ENCODE data around the gene CACNA1C. TPM values are rescaled to one million over a fixed set of nuclear protein-coding genes. Genes with fewer than 3 reads are reported as not detected.

Gene CACNA1C
- total RNA-seq, 1 donor from 2014 or later, result 1.6 TPM

GRCh38 chr12:2402073-2402579 is 349.3 kb downstream of the CACNA1C start:
- Mint-ChIP-seq H3K27ac (ENCODE audit: unreplicated experiment) (no peak overlapping the region), H3K36me3 (ENCODE audit: low read depth) (no peaks in the 10 kb centered on the region), H3K27me3 (ENCODE audit: low read depth) (no peaks in the 10 kb centered on the region), H3K9me3 (no peaks in the 10 kb centered on the region), H3K4me3 (no peak overlapping the region), H3K4me1 (peaks cover 12% of the 10 kb centered on the region)
- TF ChIP-seq, protein P1, sequence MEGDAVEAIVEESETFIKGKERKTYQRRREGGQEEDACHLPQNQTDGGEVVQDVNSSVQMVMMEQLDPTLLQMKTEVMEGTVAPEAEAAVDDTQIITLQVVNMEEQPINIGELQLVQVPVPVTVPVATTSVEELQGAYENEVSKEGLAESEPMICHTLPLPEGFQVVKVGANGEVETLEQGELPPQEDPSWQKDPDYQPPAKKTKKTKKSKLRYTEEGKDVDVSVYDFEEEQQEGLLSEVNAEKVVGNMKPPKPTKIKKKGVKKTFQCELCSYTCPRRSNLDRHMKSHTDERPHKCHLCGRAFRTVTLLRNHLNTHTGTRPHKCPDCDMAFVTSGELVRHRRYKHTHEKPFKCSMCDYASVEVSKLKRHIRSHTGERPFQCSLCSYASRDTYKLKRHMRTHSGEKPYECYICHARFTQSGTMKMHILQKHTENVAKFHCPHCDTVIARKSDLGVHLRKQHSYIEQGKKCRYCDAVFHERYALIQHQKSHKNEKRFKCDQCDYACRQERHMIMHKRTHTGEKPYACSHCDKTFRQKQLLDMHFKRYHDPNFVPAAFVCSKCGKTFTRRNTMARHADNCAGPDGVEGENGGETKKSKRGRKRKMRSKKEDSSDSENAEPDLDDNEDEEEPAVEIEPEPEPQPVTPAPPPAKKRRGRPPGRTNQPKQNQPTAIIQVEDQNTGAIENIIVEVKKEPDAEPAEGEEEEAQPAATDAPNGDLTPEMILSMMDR (conservative IDR thresholded peaks at IDR 0.05), result no peak
- DNase-seq (ENCODE audit: low read depth, low spot score), result no peak

DNA sequence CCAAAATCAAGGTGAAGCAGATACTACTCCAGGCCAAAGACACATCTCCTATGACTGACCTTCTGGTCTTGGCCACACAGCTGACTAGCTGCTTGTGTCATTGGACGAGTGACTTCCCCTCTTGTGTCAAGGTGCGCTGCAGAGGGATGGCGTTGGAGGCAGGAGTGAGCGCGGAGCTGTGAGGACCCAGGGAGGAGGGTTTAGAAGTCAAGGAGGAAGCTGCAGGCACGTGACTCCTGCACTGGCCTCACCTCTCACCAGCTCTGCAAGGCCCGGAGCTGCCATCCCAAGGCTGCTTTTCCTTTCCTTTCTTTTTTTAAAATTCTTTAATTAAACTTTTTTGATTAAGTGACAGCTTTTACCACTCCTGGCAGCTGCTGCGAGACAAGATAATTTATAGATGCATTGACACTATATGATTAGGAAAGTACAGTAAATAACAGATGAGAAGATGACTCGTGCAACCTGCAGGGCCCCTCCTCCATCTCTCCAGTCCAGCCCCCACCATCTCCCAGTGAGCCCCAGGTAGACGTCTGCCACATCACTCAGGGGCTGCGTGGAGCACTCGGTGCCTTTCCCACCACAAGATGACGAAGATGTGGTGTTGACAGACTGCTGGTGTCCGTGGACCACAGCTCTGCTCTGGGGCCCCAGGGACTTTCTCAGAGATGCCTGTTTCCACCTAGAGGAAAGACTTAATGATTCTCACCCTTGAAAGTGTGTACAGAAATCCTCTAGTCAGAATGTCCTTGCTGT is 350.6 kb downstream of the CACNA1C start:
- Mint-ChIP-seq H3K36me3 (ENCODE audit: low read depth) (no peaks in the 10 kb centered on the region), H3K9me3 (no peaks in the 10 kb centered on the region), H3K27me3 (ENCODE audit: low read depth) (no peaks in the 10 kb centered on the region), H3K27ac (ENCODE audit: unreplicated experiment) (no peak overlapping the region), H3K4me1 (no peaks in the 10 kb centered on the region), H3K4me3 (no peak overlapping the region)
- TF ChIP-seq, protein P1 (conservative IDR thresholded peaks at IDR 0.05), result no peak
- DNase-seq (ENCODE audit: low read depth, low spot score), result no peak

DNA sequence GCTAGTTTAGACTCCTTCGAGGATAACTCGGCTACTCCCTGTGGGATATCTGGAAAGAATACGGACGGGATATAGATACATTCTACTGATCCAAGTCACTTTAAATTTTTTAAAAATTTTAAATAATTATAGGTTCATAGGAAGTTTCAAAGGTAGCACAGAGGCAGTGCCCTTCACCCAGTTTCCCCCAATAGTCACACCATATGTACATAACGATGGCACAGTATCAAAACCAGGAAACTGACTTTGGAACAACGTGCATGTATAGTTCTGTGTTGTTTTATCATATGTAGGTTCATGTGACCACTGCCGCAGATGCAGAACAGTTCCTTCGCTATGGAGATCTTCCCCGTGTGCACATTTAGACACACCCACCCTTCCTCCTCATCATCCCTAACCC is 352.3 kb downstream of the CACNA1C start:
- H3K9me3 Mint-ChIP-seq, result no peaks in the 10 kb centered on the region
- TF ChIP-seq, protein P1 (conservative IDR thresholded peaks at IDR 0.05), result no peak
- no peak overlapping the region for H3K4me3 Mint-ChIP-seq
- no peaks in the 10 kb centered on the region for H3K36me3 Mint-ChIP-seq (ENCODE audit: low read depth)
- no peak for DNase-seq (ENCODE audit: low read depth, low spot score)
- H3K27me3 Mint-ChIP-seq (ENCODE audit: low read depth), result no peaks in the 10 kb centered on the region
- no peak overlapping the region for H3K27ac Mint-ChIP-seq (ENCODE audit: unreplicated experiment)
- no peaks in the 10 kb centered on the region for H3K4me1 Mint-ChIP-seq

DNA sequence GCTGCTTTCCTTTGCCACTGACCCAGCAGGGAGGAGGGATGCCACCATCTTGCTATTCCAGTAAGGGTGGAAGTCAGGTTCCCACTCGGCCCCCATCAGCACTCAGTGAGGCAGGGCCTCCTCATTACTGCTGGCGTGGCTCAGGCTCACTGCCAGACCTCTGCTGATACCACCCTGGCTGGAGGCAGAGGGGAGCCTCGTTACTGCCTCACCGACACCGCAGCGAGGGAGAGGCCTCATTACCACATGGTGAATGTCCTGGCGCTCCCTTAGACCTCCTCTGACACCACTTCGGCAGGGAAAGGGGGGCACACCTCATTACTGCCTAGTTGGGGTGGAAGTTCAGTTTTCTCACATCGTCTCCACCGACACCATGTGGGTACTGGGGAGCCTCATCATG is 354.1 kb downstream of the CACNA1C start:
- Mint-ChIP-seq H3K27me3 (ENCODE audit: low read depth) (peaks cover 2% of the 10 kb centered on the region), H3K27ac (ENCODE audit: unreplicated experiment) (no peak overlapping the region), H3K36me3 (ENCODE audit: low read depth) (no peaks in the 10 kb centered on the region), H3K9me3 (no peaks in the 10 kb centered on the region), H3K4me3 (no peak overlapping the region), H3K4me1 (no peaks in the 10 kb centered on the region)
- TF ChIP-seq, protein P1 (conservative IDR thresholded peaks at IDR 0.05), result no peak
- DNase-seq (ENCODE audit: low read depth, low spot score), result no peak

DNA sequence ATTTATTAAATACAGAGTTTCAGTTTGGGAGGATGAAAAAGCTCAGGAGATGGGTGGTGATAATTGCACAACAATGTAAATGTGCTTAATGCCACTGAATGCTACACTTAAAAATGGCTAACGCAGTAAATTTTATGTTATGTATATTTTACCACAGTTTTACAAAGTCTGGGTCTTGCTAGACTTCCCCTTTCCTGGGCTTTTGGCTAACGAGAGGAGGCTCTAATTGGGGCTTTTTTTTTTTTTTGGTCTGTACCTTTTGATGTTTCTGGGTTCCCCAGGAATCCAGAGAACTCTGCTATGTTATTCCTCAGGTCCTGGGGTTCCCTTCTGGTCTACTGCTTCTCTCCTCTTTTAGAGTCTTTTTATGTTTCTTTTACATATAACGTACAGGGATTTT is 355.5 kb downstream of the CACNA1C start:
- no peak overlapping the region for H3K27ac Mint-ChIP-seq (ENCODE audit: unreplicated experiment)
- H3K4me3 Mint-ChIP-seq, result no peak overlapping the region
- peaks cover 2% of the 10 kb centered on the region for H3K27me3 Mint-ChIP-seq (ENCODE audit: low read depth)
- no peaks in the 10 kb centered on the region for H3K36me3 Mint-ChIP-seq (ENCODE audit: low read depth)
- H3K9me3 Mint-ChIP-seq, result no peaks in the 10 kb centered on the region
- no peaks in the 10 kb centered on the region for H3K4me1 Mint-ChIP-seq
- DNase-seq (ENCODE audit: low read depth, low spot score), result no peak
- TF ChIP-seq, protein P1 (conservative IDR thresholded peaks at IDR 0.05), result no peak
